ENCODE measurements around the gene ANKRD11.
"Not testable (repeated sequence)": the region's sequence is repeated elsewhere in the genome, so short reads cannot be mapped to it uniquely, and the experiment has no call there.

Gene ANKRD11

DNA sequence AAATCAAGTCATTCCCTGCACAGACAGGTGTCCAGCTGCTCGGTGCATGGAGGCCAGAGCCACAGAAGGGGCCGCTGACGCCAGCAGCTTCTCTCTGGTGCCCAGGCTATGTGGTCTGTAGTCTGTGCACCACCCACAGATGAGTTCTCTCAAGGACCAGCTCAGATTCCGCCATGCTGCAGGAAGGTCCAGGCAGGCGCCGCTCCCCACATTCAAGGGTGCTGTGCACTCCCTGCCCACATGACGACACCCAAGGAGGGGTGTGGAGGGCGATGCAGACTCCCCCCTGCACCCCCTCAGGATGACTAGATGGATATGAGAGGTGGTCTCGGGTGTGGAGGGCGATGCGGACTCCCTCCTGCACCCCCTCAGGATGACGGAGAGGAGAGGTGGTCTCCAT is 119.0 kb downstream of the ANKRD11 start:
- FAIRE-seq: no peak
- DNase-seq (ENCODE audit: extremely low spot score, insufficient read length, low read depth): no peak

DNA sequence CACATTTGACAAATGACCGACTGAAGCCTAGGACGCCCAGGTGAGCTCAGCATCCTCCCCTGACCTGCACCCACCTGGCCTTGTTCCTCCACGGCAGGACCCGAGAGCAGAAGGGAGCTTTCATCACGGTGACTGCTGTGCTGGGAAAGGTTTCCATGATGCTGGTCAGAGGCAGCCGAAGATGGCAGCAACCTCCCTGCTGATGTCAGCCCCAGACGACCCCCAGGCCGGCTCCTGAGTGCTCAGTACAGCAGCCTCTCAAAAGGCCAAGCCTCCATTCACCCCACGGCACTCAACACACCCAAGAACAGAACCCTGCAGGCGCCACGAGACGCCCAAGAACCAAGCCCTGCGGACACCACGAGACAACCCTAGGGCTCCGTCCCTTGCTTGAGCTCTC is 119.8 kb downstream of the ANKRD11 start:
- DNase-seq (ENCODE audit: extremely low spot score, insufficient read length, low read depth) (no peak), FAIRE-seq (no peak)

DNA sequence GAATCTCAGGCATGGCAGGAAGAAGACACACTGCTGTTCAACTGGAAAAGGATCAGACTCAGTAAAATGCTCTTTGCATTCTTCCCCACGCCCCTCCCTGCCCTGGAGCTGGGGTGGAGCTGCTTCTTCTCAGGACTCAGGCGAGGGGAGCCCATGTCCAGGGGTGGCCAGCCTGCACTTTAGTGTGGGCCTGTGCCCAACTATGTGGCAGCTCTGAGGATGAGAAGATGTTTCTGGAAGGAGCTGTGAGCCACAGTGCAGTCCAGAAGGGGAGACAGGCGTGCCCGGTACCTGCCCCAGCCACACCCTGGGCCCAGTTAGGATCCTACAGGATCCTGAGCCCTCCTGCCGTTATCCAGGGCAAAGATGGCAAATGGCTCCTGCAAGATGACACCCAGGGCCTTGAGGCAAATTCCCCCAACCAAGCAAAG is 120.3 kb downstream of the ANKRD11 start:
- DNase-seq (ENCODE audit: extremely low spot score, insufficient read length, low read depth) (no peak), FAIRE-seq (no peak)

DNA sequence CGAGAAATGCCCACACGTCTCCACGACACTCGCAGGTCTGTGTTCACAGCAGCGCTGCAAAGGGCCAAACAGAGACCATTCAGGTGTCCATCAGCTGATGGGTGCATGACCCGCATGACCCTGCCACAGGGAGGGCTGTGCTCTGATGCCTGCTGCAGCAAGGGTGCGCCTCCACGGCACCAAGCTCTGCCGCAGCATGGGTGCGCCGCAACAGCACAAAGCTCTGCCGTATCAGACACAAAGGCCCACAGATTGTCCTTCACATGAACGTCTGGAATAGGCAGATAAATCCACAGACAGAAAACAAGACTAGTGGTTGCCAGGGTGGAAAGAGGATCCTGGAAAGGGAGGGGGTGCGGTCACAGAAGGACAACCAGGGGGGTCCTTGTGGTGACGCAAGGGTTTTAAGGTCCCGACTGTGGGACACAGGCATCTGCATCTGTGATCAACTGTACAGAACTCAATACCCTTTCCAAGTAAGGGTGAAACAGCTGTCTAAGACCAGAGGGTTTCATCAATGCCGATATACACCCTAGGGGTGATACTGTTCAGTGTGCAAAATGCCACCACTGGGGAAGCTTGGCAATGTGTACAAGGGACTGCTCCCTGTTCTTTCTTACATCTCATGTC is 121.0 kb downstream of the ANKRD11 start:
- FAIRE-seq (no peak), DNase-seq (ENCODE audit: extremely low spot score, insufficient read length, low read depth) (no peak)

DNA sequence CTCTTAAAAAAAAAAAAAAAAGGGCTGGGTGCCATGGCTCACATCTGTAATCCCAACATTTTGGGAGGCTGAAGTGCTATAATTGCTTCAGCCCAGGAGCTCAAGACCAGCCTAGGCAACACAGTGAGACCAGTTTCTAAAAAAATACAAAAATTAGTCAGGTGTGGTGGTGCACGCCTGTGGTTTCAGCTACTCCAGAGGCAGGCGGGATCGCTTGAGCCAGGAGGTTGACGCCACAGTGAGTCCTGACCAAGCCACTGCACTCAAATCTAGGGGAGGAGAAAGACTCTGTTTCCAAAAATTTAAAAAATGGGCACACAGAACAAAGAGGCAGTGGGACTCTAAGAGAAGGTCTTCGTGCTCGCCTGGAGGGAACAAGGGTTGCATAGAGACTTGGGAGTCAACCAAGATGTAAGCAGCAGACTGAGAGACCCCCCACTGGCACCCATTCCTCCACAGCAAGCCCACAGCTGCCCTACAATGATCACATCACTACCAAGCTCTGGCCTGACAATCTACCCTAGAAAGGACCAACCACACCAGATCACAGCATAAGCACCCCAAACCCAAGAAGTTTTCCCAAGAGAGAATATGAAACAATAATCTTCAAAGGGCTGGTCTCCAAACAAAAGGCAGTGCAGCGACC is 121.6 kb downstream of the ANKRD11 start:
- FAIRE-seq (no peak), DNase-seq (ENCODE audit: extremely low spot score, insufficient read length, low read depth) (no peak)

DNA sequence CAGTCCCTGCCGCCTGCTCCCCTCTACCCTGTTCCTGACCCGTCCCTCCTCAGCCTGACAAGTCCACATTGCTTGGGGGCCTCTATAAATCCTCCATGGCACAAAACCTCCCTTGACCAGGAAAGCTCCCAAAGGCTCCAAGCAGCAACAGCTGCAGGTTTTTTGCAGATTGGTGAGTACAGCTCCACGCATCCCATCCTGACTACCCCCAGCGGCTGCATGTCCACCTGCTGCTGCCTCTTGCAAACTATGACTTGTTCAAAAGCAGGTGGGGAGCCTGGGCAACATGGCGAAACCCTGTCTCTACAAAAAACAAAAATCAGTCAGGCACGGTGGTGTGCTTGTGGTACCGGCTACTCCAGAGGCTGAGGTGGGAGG is 122.8 kb downstream of the ANKRD11 start:
- FAIRE-seq (no peak), DNase-seq (ENCODE audit: extremely low spot score, insufficient read length, low read depth) (no peak)

DNA sequence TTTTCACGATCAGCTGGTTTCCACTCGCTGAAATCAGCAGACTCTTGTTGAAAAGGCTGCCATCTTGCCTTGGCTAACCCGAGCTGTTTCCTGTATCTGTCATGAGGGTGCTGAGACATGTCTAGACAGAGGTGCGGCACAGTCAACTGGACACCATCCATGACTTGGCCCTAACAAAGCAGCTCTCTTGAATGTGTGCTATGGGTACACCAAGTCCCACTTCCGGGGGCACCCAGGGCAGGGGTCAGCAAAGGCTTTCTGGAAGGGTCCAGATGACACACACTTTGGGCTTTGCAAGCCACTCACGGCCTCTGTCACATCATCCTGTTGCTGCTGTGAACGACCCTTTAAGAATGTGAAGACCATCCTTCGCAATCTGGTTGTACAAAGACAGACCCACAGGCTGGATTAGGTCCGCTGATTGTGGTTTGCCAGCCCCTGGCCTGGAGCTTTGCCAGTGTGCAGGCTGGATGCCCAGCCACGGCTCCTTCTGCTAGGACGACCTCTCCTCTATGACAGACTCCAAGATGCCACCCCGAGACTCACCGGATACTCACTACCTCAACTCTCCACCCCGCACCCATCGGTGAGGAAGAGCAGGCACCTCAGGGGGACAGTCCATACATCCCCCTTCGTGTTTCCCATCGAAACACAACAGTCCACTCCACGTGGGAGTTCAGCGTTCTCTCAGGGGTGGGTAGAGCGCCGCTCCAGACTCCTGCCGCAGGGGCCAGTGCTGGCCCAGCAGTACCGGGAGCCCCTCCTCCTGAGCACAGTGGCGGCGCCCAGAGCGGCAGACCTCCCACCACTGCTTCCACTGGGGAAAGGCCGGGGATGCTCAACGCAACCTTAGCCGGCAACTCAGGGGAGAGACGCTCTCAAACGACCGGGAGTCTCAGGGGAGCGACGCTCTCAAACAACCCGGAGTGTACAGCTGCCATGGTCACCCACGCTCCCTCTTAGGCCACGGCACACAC is 123.5 kb downstream of the ANKRD11 start:
- no peak for DNase-seq (ENCODE audit: extremely low spot score, insufficient read length, low read depth)
- FAIRE-seq: no peak

DNA sequence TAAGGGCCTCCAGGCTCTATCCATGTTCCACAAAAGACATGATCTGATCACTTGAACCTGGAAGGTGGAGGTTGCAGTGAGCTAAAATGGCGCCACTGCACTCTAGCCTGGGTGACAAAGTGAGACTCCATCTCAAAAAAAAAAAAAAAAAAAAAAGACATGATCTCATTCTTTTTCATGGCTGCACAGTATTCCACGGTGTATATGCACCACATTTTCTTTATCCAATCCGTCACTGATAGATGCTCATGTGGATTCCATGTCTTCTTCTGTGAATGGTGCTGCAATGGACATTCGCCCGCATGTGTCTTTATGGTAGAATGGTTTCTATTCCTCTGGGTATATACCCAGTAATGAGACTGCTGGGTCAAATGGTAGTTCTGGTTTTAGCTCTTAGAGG is 124.4 kb downstream of the ANKRD11 start:
- FAIRE-seq: no peak
- no peak for DNase-seq (ENCODE audit: extremely low spot score, insufficient read length, low read depth)

DNA sequence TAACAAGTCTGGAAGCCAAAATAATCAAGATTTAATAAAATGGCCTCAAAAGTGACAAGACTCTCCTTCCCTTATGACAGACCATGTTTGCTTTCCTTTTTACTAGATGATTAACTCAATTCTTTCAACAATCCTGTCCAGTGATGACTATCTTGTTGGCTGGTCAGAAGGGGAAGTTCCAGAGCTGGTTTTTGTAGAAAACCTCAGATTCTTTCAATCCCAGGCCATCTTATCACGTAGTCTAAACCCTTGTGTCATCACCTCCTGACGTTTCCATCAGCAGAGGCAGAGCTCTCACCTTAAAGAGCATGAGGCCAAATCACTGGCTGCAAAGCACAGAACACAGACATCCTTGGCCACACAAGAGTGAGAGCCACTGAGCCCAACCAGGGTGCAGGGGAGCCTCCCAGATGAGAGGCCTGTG is 125.3 kb downstream of the ANKRD11 start:
- FAIRE-seq (peak; percentile 80), DNase-seq (ENCODE audit: extremely low spot score, insufficient read length, low read depth) (peak; percentile 28)

DNA sequence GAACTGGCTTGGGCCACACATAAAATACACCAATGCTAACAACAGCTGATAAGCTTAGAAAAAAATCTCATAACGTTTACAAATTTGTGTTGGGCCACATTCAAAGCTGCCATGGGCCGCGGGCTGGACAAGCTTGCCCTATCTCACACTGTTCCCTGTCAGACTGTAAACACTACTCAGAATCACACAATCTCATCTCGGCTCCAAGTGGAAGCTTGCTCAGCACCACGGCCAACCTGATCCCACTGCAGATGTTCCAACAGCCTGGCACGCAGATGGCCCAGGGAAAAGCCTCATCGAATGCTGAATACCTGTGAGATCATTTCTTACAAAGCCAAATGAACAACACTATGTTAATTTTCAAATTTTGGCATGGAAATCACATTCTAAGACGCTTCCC is 125.8 kb downstream of the ANKRD11 start:
- no peak for DNase-seq (ENCODE audit: extremely low spot score, insufficient read length, low read depth)
- FAIRE-seq: no peak

DNA sequence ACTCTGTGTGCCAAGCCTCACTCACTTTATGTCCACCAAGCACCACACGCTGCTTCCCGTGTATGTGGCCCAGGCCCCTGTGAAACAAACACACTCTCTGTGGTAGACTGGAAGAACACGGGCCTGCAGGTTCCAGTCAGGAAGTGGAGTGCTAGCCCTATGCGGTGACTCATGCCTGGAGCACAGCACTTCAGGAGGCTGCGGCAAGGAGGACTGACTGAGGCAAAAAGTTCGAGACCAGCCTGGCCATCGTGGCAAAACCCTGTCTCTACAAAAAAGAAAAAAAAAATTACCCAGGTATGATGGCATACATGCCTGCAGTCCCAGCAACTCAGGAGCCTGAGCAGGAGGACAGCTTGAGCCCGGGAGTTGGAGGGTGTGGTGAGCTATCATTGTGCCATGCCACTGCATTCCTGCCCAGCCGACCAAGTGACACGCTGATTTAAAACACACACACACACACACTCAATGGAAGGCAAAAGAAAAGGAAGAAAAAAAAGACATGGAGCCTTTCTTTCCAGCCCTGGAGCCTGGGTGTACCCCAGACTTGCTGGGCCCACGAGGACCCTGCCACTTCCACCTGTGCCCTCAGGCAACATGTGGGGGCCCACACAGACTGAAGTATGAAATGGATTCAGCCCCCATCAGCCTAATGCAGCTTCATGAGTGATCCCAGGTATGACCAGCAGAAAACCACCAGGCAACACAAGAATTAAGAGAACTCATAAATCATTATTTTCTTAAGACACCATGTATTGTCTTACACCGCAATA is 126.6 kb downstream of the ANKRD11 start:
- DNase-seq (ENCODE audit: extremely low spot score, insufficient read length, low read depth) (no peak), FAIRE-seq (no peak)

DNA sequence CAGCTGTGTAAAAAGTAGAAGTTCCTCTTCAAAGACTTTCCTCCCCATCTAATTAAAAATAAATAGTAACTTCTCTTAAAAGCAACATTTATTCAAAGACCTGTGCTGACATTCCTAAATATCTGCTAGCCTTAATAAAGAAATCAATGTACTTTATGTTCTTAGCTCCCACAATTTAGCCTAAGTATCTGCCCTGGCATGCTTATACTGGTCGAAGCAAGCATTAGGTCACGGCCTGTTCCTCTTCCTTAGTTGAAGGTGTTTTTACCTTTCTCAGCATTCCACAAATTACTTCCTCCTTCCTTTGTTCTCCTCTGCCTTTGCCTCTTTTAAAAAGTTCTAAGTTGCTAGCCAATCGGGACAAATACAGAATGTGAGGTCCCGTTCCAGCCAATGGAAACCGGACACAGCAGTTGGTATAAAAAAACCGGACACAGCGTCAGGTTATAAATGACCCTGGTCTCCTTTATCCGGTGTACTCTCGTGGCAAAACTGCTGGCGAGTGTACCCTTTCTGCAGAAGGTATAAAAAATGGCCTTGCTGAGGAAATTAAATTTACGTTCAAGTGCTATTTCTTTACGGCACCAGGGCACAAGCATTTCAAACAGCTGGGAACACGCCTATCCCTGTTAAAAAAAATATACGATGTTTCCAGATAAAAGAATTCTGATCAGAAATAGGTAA is 127.7 kb downstream of the ANKRD11 start:
- FAIRE-seq; DNase-seq (ENCODE audit: extremely low spot score, insufficient read length, low read depth): not testable (repeated sequence)

DNA sequence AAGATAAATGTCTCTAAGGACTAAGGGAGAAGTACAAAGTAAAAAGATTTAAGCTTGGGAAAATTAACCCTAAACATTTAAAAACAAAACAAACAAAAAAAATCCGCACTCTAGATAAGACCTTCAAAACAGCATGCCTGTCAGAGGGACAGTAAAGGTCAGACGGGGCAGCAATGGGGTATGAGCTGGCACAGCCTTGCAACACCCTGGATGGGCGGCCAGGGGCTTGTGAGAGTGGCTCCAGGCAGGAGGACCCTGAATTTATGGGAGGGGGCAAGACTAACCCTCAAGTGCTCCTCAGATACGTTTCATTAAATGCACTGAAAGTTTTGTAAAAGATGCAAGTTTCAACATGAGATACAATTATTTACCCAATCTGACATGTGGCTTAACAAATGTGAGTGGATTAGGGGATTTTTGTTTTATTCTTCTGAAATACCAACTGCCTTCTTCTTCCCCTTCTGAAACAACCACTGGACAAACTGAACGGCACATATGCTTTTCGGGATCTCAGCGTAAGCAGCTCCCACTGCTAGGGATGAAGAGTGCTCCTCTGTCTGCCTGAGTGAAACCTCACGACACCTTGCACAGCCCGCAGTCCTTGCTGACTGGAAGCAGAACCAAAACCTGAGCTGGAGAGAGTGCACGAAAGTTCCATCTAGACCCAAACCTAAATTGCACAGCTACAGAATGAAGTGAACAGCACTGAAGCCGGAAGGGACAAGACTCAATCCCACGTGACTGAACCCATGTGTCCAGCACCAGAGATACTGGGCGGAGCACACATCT is 128.4 kb downstream of the ANKRD11 start:
- FAIRE-seq (peak; percentile 94), DNase-seq (ENCODE audit: extremely low spot score, insufficient read length, low read depth) (peak; percentile 43)

DNA sequence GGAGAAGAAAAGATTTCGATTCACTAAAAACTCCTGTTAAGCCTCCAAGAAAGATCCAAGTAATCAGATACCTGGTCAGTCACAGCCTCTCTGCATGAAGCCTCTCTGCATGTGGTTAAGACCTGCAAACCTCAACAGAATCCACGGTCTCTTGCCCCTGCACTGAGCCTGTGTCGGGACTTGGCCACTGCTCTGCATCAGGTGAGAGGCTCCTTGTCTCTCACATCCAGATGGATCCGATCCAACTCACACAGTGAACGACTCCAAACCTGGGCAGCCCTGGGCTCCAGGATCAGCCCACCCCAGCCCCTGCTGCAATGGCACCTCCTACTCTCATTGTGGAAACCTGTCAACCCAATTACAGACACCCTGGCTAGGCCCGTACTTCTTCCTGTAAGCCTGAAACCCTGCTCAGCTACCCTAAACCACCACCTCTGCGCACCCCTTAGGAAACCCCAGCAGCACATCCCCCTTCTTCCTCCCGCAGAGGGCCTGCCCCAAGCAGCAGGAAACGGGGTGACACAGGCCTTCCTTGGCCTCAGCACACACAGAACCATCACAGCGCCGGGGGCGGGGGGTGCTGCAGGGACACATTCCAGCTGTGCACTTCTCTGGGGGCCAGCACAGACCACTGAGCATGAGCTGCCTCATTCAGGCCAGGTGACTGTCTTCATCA is 129.5 kb downstream of the ANKRD11 start:
- peak; percentile 58 for DNase-seq (ENCODE audit: extremely low spot score, insufficient read length, low read depth)

DNA sequence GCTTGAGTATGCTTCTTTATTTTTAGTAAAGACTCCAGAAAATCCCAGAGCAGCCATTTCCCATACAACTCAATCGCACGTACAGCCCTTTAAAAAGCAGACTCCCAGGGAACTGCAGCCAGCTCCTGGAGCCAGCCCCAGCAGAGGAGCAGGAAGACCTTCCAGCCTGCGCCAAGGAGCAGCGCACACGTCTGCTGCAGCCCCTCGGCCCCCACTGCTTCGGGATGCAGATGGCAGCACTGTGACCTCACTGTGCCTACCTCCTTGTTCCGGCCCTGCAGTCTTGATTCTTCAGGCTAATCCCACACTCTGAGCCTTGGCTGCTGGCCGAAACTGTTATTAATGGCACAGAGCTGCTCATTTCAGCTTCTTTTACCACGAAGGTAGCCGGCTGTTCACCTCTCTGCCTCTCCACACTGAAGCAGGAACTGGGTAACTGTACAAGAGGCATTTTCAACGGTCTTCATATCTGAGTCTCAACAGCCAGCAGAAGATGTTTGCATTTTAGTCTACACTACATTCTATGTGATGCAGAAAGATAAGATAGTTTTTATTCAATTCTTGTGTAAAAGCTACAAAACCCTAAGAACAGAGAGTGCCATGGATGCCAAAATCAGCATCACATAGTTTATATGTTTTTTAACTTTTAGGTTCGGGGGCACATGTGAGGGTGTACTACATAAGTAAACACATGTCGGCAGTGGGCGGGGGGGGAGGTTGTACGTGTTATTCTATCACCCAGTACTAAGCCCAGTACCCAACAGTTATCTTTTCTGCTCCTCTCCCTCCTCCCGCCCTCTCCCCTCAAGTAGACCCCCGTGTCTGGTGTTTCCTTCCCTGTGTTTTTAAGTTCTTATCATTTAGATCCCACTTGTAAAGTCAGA is 130.9 kb downstream of the ANKRD11 start:
- DNase-seq (ENCODE audit: extremely low spot score, insufficient read length, low read depth): no peak
- no peak for FAIRE-seq

More for the DNA sequence above, 129.5 kb downstream of the ANKRD11 start:
- peak; percentile 94 for FAIRE-seq

DNA sequence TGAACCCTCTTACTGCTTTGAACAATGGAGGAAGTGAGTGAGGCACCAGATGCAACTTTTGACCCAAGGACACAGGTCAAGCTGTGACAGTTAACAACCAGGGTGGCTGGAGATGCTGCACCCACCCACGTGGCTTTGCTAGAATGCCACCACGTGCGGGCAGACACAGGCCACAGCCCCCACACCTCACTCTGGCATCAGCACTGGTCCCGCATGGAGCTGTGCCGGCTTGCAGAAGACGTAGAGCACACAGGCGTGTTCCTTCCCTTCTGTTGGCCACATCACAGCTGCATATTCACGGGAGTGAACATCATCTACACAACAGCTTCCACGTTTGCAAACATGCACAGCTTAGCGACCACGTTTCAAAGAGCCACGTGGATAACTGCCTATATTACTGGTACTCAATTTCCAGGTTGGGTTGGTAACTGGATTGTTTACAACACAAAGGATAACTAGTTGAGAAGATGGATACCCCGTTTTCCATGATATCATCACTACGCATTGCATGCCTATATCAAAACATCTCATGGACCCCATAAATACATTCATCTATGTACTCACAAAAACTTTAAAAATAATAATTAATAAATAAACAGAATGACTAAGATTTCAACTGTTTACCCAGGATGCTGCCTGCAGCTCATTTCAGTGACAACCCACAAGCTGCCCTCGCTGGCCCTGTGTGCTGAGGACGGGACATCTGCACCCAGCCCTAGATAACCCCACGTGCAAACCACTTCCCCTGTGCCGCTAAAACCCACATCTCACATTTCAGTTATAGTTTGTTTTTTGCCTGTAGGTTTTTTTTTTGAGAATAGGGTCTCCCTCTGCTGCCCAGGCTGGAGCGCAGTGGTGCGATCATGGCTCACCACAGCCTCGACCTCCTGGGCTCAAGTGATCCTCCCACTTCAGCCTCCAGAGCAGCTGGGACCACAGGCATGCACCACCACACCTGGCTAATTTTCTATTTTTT is 132.0 kb downstream of the ANKRD11 start:
- FAIRE-seq (peak; percentile 60), DNase-seq (ENCODE audit: extremely low spot score, insufficient read length, low read depth) (no peak)
